HG03460 (cell line): ENCODE results near the gene SENP6.
"Not testable (repeated sequence)": the region's sequence is repeated elsewhere in the genome, so short reads cannot be mapped to it uniquely, and the experiment has no call there.

Experiments used
- ATAC-seq: cut with Tn5 transposase; IDR thresholded peaks from one replicate; pipeline ENCODE4 v1.9.1; 2021; ENCODE audit not compliant: unreplicated experiment

Gene SENP6

DNA sequence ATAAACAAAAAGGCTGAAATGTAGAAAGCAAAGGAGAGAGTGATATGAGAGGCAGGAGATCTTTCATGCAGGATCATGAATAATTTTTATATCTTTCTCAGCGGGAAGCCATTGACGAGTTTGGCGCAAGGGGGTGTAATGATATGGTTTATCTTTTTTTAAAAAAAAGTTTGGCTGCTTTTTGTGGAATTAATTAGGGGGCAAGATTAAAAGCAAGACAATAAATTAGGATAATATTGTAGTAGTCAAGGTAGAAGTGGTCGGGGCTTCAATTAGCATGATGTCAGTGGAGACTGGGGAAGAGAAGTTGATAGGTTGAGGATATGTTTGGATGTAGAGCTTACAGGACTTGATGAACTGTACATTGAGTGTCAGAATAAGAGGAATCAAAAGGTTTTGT is 4.0 kb downstream of the SENP6 start:
- no peak for ATAC-seq

DNA sequence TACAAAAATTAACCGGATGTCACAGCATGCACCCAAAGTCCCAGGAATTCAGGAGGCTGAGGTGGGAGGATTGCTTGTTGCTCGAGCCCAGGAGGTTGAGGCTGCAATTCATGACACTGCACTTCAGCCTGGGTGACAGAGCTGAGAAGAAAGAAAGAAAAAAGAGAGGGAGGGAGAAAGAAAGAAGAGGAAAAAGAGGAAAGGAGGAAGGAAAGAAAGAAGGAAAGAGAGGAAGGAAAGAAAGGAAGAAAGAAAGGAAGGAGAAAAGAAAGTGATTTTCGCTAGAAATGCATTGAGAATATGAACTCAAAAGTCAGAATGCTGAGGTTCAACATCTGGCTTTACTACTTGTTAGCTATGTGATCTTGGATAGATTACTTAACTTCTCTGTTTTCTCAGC is 6.6 kb downstream of the SENP6 start:
- no peak for ATAC-seq

DNA sequence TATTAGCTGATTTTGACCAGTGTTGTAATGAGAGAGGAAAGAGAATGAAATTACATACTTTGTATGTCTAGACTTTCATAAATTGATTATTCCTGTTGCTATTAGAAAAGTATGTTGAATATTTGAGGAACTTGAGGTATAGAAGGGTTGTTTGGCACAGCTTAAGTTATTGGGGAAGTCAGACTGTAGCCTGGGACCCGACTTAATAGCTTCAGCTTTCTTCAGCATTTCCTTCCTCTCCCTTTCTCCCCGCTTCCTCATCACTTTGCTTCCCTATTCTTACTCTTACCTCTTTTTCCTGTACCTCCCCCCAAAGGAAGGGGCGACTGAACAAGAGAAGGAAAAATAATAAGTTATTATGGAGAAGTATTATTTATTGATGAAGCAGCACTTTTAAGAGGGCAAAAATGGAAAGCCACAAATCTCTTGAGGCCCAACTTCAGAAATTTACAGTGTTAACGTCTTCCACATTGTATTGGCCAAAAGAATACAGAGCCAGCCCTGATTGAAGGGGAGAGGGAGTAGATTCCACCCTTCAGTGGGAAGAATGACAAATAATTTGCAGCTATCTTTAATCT is 7.4 kb downstream of the SENP6 start:
- no peak for ATAC-seq

DNA sequence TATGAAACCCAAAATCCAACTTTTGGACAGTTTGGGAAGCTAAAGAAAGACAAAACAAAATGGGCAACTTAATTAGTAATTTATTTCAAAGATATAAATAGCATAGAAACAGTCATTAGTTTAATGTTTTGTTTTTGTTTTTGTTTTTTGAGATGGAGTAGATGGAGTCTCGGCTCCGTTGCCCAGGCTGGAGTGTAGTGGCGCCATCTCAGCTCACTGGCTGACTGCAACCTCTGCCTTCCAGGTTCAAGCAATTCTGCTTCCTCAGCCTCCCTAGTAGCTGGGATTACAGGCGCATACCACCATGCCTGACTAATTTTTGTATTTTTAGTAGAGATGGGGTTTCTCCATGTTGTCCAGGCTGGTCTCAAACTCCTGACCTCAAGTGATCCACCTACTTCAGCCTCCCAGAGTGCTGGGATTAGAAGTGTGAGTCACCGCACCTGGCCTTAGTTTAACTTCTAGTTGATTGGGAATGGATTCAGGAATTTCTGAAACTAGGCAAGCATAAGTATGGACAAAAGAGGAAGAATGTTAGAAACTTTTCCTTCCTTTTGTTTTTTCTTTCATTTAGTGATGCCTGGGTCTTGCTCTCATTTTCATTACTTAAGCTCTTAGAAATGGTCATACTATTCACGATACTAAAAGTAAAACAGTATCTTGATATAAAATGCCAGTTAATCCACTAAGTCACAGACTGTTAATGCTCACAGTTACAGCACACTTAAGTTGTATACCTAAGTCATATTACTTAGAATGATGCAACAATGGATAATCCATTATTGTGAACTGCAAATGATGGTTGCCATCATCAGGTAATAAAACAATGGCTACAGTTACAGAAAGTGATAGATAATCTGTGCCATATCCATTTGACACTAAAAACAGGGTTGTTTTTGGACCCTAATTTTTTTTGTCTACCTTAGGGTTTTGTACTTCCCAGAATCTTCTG is 8.2 kb downstream of the SENP6 start:
- ATAC-seq, result no peak

DNA sequence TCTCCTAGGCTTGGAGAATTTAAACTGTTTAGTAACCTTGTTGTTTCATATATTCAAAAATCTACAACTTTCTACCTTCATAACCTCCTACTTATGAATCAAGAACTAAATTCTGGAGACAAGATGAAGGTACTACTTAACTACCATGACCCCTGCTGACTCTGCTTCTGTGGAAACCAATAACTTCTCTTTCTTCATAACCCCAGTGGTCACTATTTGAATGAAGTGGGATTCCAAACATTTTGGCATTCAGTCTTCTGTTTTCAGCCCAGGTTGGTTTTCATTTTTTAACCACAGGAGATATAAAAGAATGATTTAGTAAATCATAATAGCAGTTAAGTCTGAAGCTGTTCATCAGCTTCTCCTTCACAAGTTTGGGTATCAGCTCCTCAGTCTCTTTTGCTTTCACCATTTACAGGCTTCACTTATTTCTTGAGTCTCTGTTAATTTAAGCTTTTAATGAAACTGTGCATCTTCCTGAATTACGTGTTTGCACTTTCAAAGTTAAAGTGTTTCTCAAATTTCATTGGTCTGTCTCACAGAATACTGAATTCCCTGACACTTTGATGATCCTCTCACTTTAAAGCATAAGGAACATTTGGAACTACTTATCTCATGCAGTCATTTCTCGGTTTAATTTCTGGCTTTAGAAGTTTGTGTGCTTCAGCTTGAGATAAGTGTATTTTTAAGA is 9.5 kb downstream of the SENP6 start:
- no peak for ATAC-seq

DNA sequence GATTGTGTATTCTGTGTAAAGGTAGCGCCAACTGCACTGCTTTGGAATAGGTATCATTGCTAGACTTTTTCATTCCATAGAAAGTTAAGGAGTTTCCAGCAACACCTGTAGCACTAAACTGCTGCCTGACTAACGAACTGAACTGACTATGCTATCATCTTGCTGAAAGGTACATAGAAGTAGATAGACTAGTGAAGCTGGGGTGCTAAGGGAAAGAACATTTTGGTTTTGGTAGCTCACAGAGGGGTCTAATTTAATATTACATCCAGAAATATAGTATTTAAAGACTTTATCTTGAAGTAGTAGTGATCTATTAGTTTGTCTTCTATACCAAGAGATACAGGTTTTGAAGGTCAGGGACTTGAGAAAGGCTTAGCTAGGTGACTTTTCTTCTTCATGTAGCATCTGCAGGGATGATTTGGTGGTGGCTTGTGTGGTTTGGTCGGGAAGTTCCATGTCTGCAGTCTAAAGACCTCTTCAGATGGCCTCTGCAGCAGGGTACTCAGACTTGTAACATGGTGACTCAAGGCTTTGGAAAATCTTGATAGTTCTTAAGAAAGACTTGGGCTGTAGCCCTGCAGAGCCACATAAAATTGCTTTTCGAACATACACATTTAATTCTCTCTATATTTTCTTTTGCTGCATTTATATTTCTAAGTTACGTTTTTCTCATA is 10.2 kb downstream of the SENP6 start:
- ATAC-seq, result no peak

DNA sequence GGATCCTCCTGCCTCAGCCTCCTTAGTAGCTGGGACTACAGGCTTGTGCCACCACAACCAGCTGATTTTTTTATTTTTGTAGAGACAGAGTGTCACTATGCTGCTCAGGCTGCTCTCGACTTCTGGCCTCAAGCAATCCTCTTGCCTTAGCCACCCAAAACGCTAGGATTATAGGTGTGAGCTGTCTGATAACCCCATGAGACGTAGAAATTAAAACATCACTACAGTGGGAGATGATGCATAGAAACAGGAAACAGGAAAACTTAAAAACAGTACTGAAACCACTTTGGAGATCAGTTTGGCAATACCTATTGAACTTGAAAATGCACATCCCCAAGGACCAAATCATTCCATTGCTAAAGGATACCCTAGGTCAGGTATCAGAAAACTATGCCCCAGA is 10.8 kb downstream of the SENP6 start:
- no peak for ATAC-seq

DNA sequence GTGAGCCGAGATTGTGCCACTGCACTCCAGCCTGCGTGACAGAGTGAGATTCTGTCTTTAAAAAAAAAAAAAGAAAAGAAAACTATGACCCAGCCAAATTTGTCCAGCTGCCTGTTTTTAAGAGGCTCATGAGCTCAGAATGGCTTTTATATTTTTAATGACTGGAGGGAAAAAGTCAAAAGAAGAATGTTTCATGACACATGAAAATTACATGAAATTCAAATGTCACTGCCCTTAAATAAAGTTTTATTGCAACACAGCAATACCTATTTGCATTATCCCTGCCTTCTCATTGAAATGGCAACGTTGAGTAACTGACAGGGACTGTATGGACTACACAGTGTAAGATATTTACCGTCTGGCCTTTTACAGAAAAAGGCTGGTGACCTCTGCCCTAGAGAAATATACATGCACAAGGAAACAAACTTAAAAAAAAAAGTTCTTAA is 11.4 kb downstream of the SENP6 start:
- ATAC-seq, result no peak

DNA sequence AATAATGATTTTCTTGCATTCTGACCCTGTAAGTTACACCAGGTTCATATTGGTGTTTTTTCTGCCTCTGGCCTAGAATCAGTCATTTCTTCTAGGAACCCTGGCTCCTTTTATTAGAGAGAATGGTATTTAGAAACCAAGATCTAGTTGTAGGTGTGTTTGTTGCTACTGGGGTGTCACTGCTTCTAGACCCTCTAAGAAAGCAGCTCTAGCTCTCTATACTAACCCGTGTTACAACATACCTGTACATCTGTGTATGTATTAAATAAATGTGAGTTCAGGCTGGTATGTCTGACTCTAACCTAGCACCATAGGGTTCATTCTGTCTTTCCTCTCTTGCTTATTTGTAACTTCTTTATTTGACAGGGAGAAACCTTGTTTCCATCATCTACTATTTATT is 16.8 kb downstream of the SENP6 start:
- no peak for ATAC-seq

DNA sequence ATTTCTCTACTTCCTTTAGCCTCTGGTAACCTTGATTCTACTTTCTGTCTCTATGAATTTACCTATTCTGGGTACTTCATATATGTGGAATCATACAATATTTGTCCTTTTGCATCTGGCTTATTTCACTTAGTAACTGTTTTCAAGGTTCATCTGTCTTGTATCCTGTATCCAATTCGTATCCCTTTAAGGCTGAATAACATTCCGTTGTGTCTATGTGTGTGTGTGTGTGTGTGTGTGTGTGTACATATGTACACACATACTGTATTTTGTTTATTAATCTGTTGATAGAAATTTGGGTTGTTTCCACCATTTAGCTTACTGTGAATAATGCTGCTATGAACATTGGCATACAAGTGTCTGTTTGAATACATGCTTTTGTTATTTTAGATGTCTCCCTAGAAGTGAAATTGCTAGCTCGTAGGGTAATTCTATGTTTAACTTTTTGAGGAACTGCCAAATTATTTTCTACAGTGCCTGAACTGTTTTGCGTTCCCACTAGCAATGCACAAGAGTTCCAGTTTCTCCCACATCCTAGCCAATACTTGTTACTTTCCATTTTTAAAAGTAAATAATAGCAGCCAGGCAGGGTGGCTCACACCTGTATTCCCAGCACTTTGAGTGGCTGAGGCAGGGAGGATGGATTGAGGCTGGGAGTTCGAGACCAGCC is 17.7 kb downstream of the SENP6 start:
- no peak for ATAC-seq

DNA sequence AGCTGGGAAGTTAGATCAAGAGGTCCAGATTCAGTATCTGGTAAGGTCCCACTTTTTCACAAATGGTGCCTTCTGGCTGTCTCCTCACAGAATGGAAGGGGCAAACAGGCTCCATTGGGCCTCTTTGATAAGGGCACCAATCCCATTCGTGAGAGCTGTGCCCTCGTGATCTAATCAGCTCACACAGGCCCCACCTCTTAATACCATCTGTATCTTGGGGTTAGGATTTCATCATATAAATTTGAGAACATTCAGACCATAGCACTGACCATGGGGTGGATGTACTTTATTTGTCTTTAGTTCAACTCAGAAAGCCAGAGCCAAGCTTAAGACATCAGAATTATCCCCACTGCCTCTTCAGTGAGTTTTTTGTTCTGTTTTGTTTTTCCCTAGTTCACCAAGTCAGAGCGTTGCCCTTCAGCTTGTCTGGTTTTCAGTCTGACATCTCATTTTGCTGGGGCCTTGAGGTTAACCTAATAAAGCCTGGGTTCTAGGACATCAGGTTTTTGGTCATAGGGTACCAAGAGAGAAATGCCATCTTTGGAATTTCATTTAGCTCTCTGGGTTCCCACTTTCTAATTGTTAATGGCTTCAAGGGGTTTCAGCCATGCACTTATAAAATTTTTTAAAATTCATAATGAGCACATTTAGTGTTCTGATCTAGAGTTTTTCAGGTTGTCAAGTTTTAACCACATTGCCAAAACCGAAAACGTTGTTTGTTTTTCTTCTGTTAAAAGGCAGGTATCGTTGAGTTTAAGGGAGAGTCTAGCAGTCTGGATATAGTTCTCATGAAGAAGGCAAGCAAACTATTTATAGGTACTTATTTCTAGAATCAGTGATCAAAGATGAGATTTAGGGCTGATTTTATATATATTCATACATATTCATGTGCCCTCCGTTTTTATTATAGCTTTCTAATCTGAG is 19.0 kb downstream of the SENP6 start:
- ATAC-seq, result no peak

DNA sequence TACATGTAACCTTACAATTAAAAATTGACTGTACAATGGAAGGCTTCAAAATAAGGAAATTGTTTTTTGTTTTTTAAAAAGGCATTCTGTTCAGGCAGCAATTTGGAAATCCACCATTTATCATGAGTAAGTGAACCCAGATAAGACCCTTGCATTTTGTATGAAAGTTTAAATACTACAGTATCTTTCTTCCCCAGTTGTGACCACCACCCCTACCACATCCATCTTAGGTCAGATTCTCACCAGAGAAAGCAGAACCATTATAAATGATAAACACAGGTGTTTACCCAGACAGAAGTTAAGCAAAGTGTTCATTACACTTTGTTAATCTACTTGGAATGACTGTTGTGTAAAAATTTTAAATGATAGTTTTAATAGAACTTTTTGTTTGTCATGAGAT is 20.2 kb downstream of the SENP6 start:
- no peak for ATAC-seq

DNA sequence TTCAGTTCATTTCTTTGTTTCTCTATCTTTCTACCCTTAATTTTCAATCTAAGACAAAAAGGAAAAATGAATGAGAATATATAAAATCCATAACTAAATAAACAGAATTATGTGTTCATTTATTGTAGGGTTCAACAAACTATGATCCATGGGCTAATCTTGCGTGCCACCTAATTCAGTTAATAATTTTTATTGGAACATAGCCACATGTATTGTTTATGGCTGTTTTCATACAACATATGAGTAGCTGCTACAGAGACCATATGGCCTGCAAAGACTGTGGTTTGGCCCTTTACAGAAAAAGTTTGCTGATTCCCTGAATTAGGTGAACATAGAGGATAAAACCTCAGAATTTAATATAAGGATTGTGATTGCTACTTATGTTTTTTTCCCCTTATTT is 21.8 kb downstream of the SENP6 start:
- no peak for ATAC-seq

DNA sequence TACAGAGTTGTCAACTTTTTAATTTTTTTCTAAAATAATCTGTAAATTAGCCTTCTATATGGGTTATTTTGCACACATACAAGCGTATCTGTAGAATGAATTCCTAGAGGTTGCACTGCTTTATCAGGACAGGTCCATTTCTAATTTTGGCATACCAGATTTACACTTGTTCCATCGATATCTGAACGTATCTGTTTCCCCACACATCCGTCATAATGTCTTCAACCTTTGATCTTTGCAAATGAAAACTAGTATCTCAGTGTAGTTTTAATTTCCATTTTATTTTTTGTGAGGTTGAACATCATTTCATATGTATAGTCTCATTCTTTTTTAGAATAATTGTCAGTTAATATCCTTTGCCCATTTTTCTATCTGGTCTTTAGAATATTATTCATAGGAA is 22.7 kb downstream of the SENP6 start:
- ATAC-seq, result no peak

DNA sequence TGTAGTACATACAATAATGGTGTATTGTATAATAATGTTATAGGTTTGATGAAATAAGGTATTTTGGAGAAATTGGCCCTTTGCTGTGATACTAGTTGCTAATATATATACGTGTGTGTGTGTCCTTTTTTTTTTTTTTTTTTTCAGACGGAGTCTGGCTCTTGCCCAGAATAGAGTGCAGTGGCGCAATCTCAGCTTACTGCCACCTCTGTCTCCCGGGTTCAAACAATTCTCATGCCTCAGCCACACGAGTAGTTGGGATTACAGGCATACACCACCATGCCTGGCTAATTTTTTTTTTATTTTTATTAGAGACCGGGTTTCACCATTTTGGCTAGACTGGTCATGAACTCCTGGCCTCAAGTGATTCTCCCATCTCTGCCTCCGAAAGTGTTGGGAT is 23.3 kb downstream of the SENP6 start:
- ATAC-seq, result no peak

DNA sequence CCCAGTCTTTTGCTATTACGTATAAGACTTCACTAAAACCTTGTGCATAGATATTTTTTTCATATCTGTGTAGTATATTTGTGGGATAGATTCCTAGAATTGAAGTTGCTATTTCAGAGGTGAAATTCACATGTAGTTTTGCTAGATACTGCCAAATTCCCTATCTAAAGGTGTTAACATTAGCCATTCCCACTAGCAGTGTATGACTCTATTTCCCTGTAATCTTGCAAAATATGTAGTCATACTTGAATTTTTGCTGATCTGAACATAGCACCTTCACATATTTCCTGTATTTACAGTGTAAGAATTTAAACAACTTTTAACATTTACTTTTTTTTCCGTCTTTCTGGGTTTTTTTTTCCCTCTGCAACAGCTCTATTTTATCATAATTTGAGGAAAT is 24.9 kb downstream of the SENP6 start:
- no peak for ATAC-seq

DNA sequence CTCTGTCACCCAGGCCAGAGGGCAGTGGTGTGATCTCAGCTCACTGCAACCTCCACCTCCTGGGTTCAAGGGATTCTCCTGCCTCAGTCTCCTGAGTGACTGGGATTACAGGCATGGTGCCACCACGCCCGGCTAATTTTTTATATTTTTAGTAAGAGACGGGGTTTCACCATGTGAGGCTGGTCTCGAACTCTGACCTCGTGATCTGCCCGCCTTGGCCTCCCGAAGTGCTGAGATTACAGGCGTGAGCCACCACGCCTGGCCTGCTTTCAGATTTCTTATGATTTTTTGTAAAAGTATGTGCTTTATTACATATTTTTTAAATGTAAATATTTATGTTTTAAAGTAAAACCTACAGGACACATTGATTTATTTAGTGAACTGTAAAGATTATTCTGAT is 26.0 kb downstream of the SENP6 start:
- not testable (repeated sequence) for ATAC-seq

DNA sequence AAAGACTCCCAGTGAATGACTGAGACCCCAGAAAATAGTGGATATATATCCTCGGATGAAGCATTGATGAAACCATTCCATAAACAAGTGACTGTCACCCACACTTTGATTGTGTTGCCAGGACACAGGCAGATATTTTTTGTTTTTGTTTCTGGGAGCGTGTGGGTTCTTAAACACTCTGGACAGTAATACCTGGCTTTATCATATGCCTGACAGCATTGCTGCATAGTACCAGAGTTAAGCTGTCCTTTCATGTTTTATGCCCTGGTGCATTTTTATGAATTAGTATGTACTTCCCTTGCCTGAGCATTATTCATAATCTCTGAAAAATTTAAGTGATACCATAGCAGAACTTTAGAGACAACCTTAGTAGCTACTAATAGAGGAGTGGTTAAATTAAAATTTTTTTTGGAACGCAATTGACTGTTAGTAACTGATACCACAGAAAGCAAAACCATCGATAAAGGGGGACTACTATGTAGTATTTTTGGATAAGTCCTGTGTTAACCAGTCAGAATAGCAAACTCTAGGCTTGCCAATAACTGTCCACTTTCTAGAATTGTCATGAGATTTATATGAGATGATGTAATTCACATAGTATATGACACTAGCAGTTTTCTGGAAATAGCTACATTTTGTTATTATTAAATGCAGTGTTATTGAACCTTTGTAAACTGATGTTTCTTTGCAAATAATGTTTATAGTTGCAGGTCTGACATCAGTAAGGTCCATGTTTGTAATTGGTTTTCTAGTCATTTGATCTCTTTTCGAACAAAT is 30.4 kb downstream of the SENP6 start:
- no peak for ATAC-seq

DNA sequence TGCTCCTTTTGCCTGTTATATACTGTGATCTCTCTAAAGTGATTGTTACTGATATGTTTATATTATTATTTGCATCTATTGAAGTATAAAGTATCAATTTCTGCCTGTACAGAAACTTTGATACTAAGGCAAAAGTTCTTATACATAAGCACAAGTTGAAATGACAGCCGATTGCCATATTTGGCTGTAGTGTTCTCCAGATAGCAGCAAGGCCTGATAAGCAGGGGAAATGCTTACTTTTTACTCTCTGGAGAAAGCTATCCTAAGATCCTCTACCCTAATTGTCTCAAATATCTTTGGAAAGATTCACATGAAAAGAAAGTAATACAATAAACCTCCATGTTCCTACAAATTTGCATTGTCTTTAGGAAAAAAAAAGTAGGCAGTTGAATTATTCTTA is 31.4 kb downstream of the SENP6 start:
- no peak for ATAC-seq
